Upper lobe of left lung (tissue), 6 donors: ENCODE data around the gene BIN2. TPM values are rescaled to one million over a fixed set of nuclear protein-coding genes. Genes with fewer than 3 reads are reported as not detected.

Experiments used
- ATAC-seq, 2 donors: fragments of 200-7000 bp; cut with Tn5 transposase; one replicate each; pipeline ENCODE4 v1.9.1; 2022; ENCODE audit warnings: mild to moderate bottlenecking in 2 of 2, moderate library complexity in 2 of 2; ENCODE audit not compliant: low FRiP score in 2 of 2
- DNase-seq, 2 donors: peaks; one replicate each; pipeline ENCODE4 v3.0.0-alpha.2; 2019 to 2020
- H3K27ac ChIP-seq, 4 donors: fragments of 200-600 bp; sonication (generic); one replicate each; pipeline ENCODE4 v1.5.1; 2016 to 2019
- H3K27me3 ChIP-seq, 4 donors: fragments of 200-600 bp; sonication (generic); one replicate each; pipeline ENCODE4 v1.5.1; 2017 to 2019
- H3K36me3 ChIP-seq, 4 donors: fragments of 200-600 bp; sonication (generic); one replicate each; pipeline ENCODE4 v1.5.1; 2016 to 2019
- H3K4me1 ChIP-seq, 4 donors: fragments of 200-600 bp; sonication (generic); one replicate each; pipeline ENCODE4 v1.5.1; 2018 to 2019
- H3K4me3 ChIP-seq, 4 donors: fragments of 200-600 bp; sonication (generic); one replicate each; pipeline ENCODE4 v1.5.1; 2017 to 2019; ENCODE audit warnings: mild to moderate bottlenecking in 2 of 4, moderate library complexity in 1 of 4
- H3K9me3 ChIP-seq, 4 donors: fragments of 200-600 bp; sonication (generic); one replicate each; pipeline ENCODE4 v1.5.1; 2018 to 2019
- EP300 ChIP-seq, 4 donors: sonication (generic); formaldehyde crosslinking; IDR thresholded peaks; one replicate each; pipeline ENCODE4 v1.5.1; 2017; ENCODE audit warnings: antibody characterized with exemption in 4 of 4, control low read depth in 2 of 4
- POLR2A ChIP-seq, 4 donors: fragments of 450-650 bp; IDR thresholded peaks; one replicate each; pipeline ENCODE4 v1.5.1; 2016 to 2017; ENCODE audit warnings: antibody characterized with exemption in 4 of 4, mild to moderate bottlenecking in 2 of 4
- POLR2AphosphoS5 ChIP-seq, 2 donors: sonication (generic); formaldehyde crosslinking; IDR thresholded peaks; one replicate each; pipeline ENCODE4 v1.5.1; 2017; ENCODE audit warnings: antibody characterized with exemption in 2 of 2
- WGBS, 2 donors: methylation state at CpG; one replicate each; pipeline ENCODE4 v1.1.5; 2017 to 2018; 5-methylcytosine and 5-hydroxymethylcytosine counted together
- total RNA-seq, 6 donors: library from RNA; depleted of rRNA in 4 of 6; stranded (reverse); fragments of >200 nt in 4 of 6; gene quantifications; one replicate each; pipeline versions ENCODE4 v1.1.0 to v1.2.1, GENCODE V29; 2016 to 2021
- TF ChIP-seq, protein P1 (sequence below), 6 experiments: fragments of 450-650 bp in 4 of 6; fragments of 200-600 bp in 2 of 6; sonication (generic) in 2 of 6; IDR thresholded peaks; one replicate each; pipeline ENCODE4 v1.5.1; 2016 to 2019; ENCODE audit warnings: antibody characterized with exemption in 6 of 6
- donor health status: DM: no; HTN: no; CAD: no; lungs with moderate emphysema.
- donor health status: DM: no; HTN: yes; CAD: no; lungs with severe emphysema.

BIN2 gene
- total RNA-seq, 6 donors from 2014 or later: 16.5 to 54.5 (median 30.6) TPM

DNA sequence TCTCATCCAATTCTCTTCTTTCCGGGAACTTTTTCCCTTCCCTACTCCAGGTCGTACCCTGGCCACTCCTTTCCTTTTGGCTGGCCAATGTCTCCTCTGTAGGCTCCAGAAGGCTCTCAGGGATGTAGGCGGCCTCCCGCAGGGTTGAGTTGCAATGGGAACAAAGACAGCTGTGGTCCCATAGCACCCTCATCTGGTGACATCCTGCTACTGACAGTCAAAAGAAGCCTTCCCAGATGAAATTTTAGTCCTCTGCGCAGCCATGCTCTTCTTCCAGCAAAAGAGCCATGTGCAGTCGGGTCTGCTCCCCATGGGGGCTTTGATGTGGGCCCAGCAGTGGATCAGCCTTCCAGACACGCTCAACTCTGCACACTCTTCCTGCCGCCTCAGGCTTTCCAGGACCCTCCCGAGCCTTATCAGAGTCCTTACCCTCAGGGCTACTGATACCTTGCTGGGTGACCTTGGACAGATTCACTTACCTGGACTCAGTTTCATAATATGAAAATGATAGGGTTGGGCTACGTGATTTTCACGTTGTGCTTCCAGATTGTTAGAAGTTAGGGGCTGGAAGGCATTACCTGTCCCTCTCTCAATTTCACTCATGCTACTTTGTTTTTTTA lies 28.0 kb upstream of the BIN2 start:
- ATAC-seq (peak; percentile 60 to 63), DNase-seq (peak in 1 of 2 donors; percentile 67)
- H3K27ac ChIP-seq: no peak overlapping the region
- no peaks in the 10 kb centered on the region for H3K4me1 ChIP-seq
- H3K36me3 ChIP-seq: no peaks in the 10 kb centered on the region
- H3K27me3 ChIP-seq: no peaks in the 10 kb centered on the region
- H3K9me3 ChIP-seq: no peaks in the 10 kb centered on the region
- no peak for TF ChIP-seq EP300 (IDR thresholded peaks at IDR 0.05)
- TF ChIP-seq, protein P1, sequence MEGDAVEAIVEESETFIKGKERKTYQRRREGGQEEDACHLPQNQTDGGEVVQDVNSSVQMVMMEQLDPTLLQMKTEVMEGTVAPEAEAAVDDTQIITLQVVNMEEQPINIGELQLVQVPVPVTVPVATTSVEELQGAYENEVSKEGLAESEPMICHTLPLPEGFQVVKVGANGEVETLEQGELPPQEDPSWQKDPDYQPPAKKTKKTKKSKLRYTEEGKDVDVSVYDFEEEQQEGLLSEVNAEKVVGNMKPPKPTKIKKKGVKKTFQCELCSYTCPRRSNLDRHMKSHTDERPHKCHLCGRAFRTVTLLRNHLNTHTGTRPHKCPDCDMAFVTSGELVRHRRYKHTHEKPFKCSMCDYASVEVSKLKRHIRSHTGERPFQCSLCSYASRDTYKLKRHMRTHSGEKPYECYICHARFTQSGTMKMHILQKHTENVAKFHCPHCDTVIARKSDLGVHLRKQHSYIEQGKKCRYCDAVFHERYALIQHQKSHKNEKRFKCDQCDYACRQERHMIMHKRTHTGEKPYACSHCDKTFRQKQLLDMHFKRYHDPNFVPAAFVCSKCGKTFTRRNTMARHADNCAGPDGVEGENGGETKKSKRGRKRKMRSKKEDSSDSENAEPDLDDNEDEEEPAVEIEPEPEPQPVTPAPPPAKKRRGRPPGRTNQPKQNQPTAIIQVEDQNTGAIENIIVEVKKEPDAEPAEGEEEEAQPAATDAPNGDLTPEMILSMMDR (IDR thresholded peaks at IDR 0.05): peak in 5 of 6 experiments; percentile 25 to 66 (median 58)
- 52 to 54% methylated on average over 9 to 11 of the region's 11 CpGs for WGBS, 2 donors
- H3K4me3 ChIP-seq: no peak overlapping the region

GRCh38 chr12:51349026-51349425 lies 25.1 kb upstream of the BIN2 start:
- H3K9me3 ChIP-seq: no peaks in the 10 kb centered on the region
- TF ChIP-seq POLR2AphosphoS5 (IDR thresholded peaks at IDR 0.05): no peak
- no peak for TF ChIP-seq POLR2A (IDR thresholded peaks at IDR 0.05)
- TF ChIP-seq, protein P1 (IDR thresholded peaks at IDR 0.05): no peak
- 92 to 97% methylated on average over 5 of the region's 5 CpGs for WGBS, 2 donors
- ATAC-seq: no peak
- no peak overlapping the region for H3K27ac ChIP-seq
- H3K4me3 ChIP-seq: no peak overlapping the region
- no peaks in the 10 kb centered on the region for H3K36me3 ChIP-seq
- no peaks in the 10 kb centered on the region for H3K27me3 ChIP-seq
- H3K4me1 ChIP-seq: no peaks in the 10 kb centered on the region
- DNase-seq: no peak

DNA sequence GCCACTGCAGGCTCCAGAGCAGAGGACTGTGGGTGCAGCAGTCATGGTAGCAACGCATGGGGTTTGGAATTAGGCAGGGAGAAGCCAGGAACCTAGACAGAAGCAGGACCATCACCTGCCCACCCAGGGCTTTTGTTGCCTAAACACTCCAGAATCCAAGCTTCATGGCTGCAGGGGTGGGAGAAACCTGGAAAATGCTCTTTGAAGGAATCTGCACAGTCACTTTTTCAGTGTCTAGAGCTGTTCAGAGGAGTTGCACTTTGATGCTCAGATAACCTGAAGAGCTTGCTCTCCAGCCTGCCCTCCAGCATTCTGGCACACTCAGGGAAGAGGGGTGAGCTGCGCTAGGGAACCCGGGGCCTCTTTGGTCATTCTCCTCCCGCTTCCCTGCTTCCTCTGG lies 24.1 kb upstream of the BIN2 start:
- no peak for DNase-seq
- WGBS, 2 donors: 72 to 90% methylated on average over 4 of the region's 4 CpGs
- no peaks in the 10 kb centered on the region for H3K36me3 ChIP-seq
- H3K4me3 ChIP-seq: no peak overlapping the region
- ATAC-seq: no peak
- H3K27me3 ChIP-seq: no peaks in the 10 kb centered on the region
- no peaks in the 10 kb centered on the region for H3K4me1 ChIP-seq
- TF ChIP-seq POLR2AphosphoS5 (IDR thresholded peaks at IDR 0.05) (no peak), EP300 (IDR thresholded peaks at IDR 0.05) (no peak), POLR2A (IDR thresholded peaks at IDR 0.05) (no peak)
- TF ChIP-seq, protein P1 (IDR thresholded peaks at IDR 0.05): no peak
- H3K9me3 ChIP-seq: no peaks in the 10 kb centered on the region
- no peak overlapping the region for H3K27ac ChIP-seq

DNA sequence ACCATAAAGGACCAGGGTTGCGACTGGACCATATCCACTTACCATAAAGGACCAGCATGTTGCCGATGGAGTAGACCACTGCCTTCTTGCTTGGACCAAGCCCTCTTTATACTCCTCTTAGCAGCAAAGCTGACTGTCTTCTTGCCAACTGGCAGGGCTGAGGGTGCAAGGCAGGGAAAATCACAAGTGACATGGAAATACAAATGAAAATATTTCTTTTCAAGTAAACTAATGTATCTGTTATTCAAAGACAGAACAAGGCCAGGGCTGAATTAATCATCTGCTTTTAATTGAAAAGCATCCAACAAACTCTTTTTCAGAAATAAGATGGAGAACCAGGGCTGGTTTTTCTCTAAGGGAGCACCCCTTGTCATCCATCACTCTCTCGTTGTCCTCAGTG lies 22.6 kb upstream of the BIN2 start, which contains the start of gene CELA1:
TSS of gene CELA1 (minus strand) at position 99 of the 400 bp plus-strand sequence. CDS start at position 58, 41 bp downstream.
- H3K4me3 ChIP-seq: no peak within 1 kb of the TSS
- no peak for DNase-seq
- H3K36me3 ChIP-seq: no peaks in the 10 kb centered on the region
- H3K27ac ChIP-seq: no peak within 1 kb of the TSS
- no peaks in the 10 kb centered on the region for H3K9me3 ChIP-seq
- no peaks in the 10 kb centered on the region for H3K27me3 ChIP-seq
- no peak for TF ChIP-seq POLR2A (IDR thresholded peaks at IDR 0.05)
- no peak for TF ChIP-seq EP300 (IDR thresholded peaks at IDR 0.05)
- TF ChIP-seq, protein P1 (IDR thresholded peaks at IDR 0.05): no peak
- no peak for TF ChIP-seq POLR2AphosphoS5 (IDR thresholded peaks at IDR 0.05)
- ATAC-seq: no peak
- H3K4me1 ChIP-seq: peaks cover 0 to under 1% (median under 1%) of the 10 kb centered on the region in 4 donors
- WGBS, 2 donors: 89 to 91% methylated on average over 3 of the region's 3 CpGs

DNA sequence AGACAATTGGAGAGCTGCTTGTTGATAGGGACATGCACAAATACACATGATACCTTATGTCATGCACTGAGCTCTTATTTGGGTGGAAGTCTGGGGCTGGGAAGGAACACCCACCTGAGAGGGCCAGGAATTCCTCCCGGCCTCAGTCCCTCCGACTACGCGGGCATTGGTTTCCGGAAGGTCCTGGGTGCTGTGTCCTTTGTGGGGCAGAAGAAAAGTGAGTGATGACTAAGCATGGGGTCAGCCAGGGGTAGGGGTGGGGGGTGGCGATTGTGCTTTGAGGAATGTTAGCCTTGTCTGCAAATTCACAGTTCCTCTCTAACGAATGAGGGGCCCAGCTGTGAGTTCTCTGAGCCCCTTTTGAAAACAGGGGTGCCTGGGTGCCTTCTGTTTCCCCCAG lies 21.7 kb upstream of the BIN2 start:
- DNase-seq: no peak
- TF ChIP-seq, protein P1 (IDR thresholded peaks at IDR 0.05): no peak
- no peak for TF ChIP-seq POLR2AphosphoS5 (IDR thresholded peaks at IDR 0.05)
- no peak for TF ChIP-seq EP300 (IDR thresholded peaks at IDR 0.05)
- WGBS, 2 donors: 55 to 61% methylated on average over 7 of the region's 7 CpGs
- Histone ChIP-seq H3K36me3 (no peaks in the 10 kb centered on the region), H3K4me3 (no peak overlapping the region), H3K9me3 (no peaks in the 10 kb centered on the region), H3K27me3 (no peaks in the 10 kb centered on the region), H3K27ac (no peak overlapping the region), H3K4me1 (peaks cover 4 to 9% (median 5%) of the 10 kb centered on the region in 4 donors)
- ATAC-seq: no peak
